Glomerular visceral epithelial cell (primary cell): ENCODE data around the gene AOX1.
"Not testable (repeated sequence)": the region's sequence is repeated elsewhere in the genome, so short reads cannot be mapped to it uniquely, and the experiment has no call there.

Source experiments
- DNase-seq: peaks from one replicate; pipeline ENCODE4 v3.0.0-alpha.2; 2016; ENCODE audit errors: extremely low spot score

Gene AOX1

GRCh38 chr2:200627110-200627770, 41.4 kb downstream of the AOX1 start:
- DNase-seq, result no peak

GRCh38 chr2:200628461-200628860, 42.6 kb downstream of the AOX1 start:
- peak; percentile 25 for DNase-seq

GRCh38 chr2:200631287-200631686, 45.5 kb downstream of the AOX1 start:
- DNase-seq, result no peak

- no peak for DNase-seq
These were observed 48.6 kb downstream of the AOX1 start for GRCh38 chr2:200634231-200634964.

- DNase-seq, result no peak
These were observed 49.4 kb downstream of the AOX1 start for GRCh38 chr2:200635251-200635650.

GRCh38 chr2:200637901-200638300, 52.1 kb downstream of the AOX1 start:
- no peak for DNase-seq

GRCh38 chr2:200640176-200640575, 54.4 kb downstream of the AOX1 start:
- no peak for DNase-seq

- no peak for DNase-seq
These were observed 55.1 kb downstream of the AOX1 start for GRCh38 chr2:200640901-200641300.

- not testable (repeated sequence) for DNase-seq
These were observed 62.9 kb downstream of the AOX1 start for GRCh38 chr2:200648518-200649281.

GRCh38 chr2:200649724-200650123, 63.9 kb downstream of the AOX1 start:
- no peak for DNase-seq

GRCh38 chr2:200650195-200650594, 64.4 kb downstream of the AOX1 start:
- DNase-seq, result no peak

GRCh38 chr2:200652158-200652557, 66.3 kb downstream of the AOX1 start:
- no peak for DNase-seq

- DNase-seq, result no peak
These were observed 67.2 kb downstream of the AOX1 start for GRCh38 chr2:200653021-200653420.

- no peak for DNase-seq
These were observed 69.0 kb downstream of the AOX1 start for GRCh38 chr2:200654823-200655222.

- DNase-seq, result no peak
These were observed 70.2 kb downstream of the AOX1 start for GRCh38 chr2:200655918-200656580.

GRCh38 chr2:200658278-200658864, 72.6 kb downstream of the AOX1 start:
- no peak for DNase-seq

- no peak for DNase-seq
These were observed 73.6 kb downstream of the AOX1 start for GRCh38 chr2:200659410-200659809.

GRCh38 chr2:200661477-200661876, 75.7 kb downstream of the AOX1 start:
- no peak for DNase-seq

GRCh38 chr2:200662727-200663126, 76.9 kb downstream of the AOX1 start:
- peak; percentile 66 for DNase-seq

- DNase-seq, result no peak
These were observed 79.1 kb downstream of the AOX1 start for GRCh38 chr2:200664770-200665494.
